HepG2 (cell line): ENCODE results near the gene KRT6B. TPM values are rescaled to one million over a fixed set of nuclear protein-coding genes. Genes with fewer than 3 reads are reported as not detected.

Experiments used
- ATAC-seq: fragments of 200-7000 bp; cut with Tn5 transposase; 3 replicates; pipeline ENCODE4 v1.9.1; 2020; ENCODE audit warnings: mild to moderate bottlenecking, moderate library complexity
- BruUV-seq: library from RNA; stranded (reverse); fragments of 400-500 nt; replicated peaks from 2 replicates; lab custom pipeline; 2021; lab: Mats Ljungman, UMichigan
- CTCF ChIA-PET: fragments of 300-600 bp; formaldehyde crosslinking; extraction: SDS; loops from one replicate; lab custom pipeline; 2021; ENCODE audit warnings: low total read pairs, inconsistent platforms, low intra/inter-chr PET ratio; lab: Yijun Ruan, JAX
- POLR2A ChIA-PET: fragments of 350-600 bp; sonication (Branson Sonifier 250); formaldehyde crosslinking; loops from one replicate; lab custom pipeline; 2020; ENCODE audit warnings: antibody characterized with exemption, inconsistent platforms; lab: Yijun Ruan, JAX
- DNase-seq: peaks from one replicate; pipeline ENCODE4 v3.0.0-alpha.2; 2015; ENCODE audit warnings: low spot score
- FAIRE-seq: peaks from 3 replicates; lab custom pipeline; 2011; peaks lifted over from hg19 to GRCh38; lab: Jason Lieb, UNC
- H2AFZ ChIP-seq: one replicate; pipeline ENCODE4 v1.6.1; 2011; ENCODE audit warnings: low read length, inconsistent platforms
- H3K27ac ChIP-seq: fragments of 300-600 bp; 3 replicates; pipeline ENCODE4 v1.8.0; 2011; ENCODE audit warnings: mixed run types, mild to moderate bottlenecking, mixed read lengths, low read length, inconsistent platforms; ENCODE audit not compliant: insufficient read depth; ENCODE audit errors: extremely low read length
- H3K27me3 ChIP-seq, 2 experiments: fragments of 200-600 bp in 1 of 2; 2 replicates in 1 of 2; 3 replicates in 1 of 2; pipeline versions ENCODE4 v1.6.0 to v1.8.0; 2011; ENCODE audit warnings: low read length in 2 of 2, mild to moderate bottlenecking in 2 of 2, moderate library complexity in 2 of 2, inconsistent platforms in 1 of 2; ENCODE audit not compliant: insufficient read depth in 2 of 2, control insufficient read depth in 1 of 2
- H3K36me3 ChIP-seq, 2 experiments: fragments of 200-600 bp in 1 of 2; replicated peaks in 1 of 2; 2 replicates in 1 of 2; 3 replicates in 1 of 2; pipeline versions ENCODE4 v1.5.1 to v1.8.0; 2011; ENCODE audit warnings: low read length in 2 of 2, inconsistent platforms in 1 of 2; ENCODE audit not compliant: insufficient read depth in 2 of 2, control insufficient read depth in 1 of 2
- H3K4me1 ChIP-seq: 2 replicates; pipeline ENCODE4 v1.5.1; 2012; ENCODE audit warnings: low read length, inconsistent platforms; ENCODE audit not compliant: insufficient read depth
- H3K4me2 ChIP-seq: 2 replicates; pipeline ENCODE4 v1.6.0; 2011; ENCODE audit warnings: low read depth, low read length, inconsistent platforms
- H3K4me3 ChIP-seq, 3 experiments: fragments of 200-600 bp in 1 of 3; sonication (generic), shearing (Covaris generic) in 1 of 3; replicated peaks in 1 of 3; 2 replicates each; pipeline ENCODE4 v1.5.1; 2011 to 2016; ENCODE audit warnings: low read length in 3 of 3, inconsistent platforms in 2 of 3, low read depth in 2 of 3, mild to moderate bottlenecking in 2 of 3, control low read depth in 1 of 3, mixed read lengths in 1 of 3; ENCODE audit not compliant: insufficient read depth in 1 of 3
- H3K79me2 ChIP-seq: one replicate; pipeline ENCODE4 v1.6.1; 2011; ENCODE audit warnings: low read length, inconsistent platforms; ENCODE audit not compliant: insufficient read depth
- H3K9ac ChIP-seq: 2 replicates; pipeline ENCODE4 v1.6.0; 2011; ENCODE audit warnings: mild to moderate bottlenecking, low read depth, low read length, inconsistent platforms; ENCODE audit not compliant: insufficient read depth
- H3K9me3 ChIP-seq: 2 replicates; pipeline ENCODE4 v1.5.1; 2012; ENCODE audit warnings: mild to moderate bottlenecking, low read length
- H4K20me1 ChIP-seq: 2 replicates; pipeline ENCODE4 v1.6.0; 2011; ENCODE audit warnings: inconsistent platforms, mild to moderate bottlenecking, low read length, moderate library complexity; ENCODE audit not compliant: insufficient read depth
- ARNTL ChIP-seq: sonication (generic); formaldehyde crosslinking; IDR thresholded peaks from 2 replicates; pipeline ENCODE4 v1.4.0; 2020; ENCODE audit warnings: mild to moderate bottlenecking, missing genetic modification reagents
- CREBL2 ChIP-seq: sonication (generic); formaldehyde crosslinking; IDR thresholded peaks from 2 replicates; pipeline ENCODE4 v1.8.1; 2023; ENCODE audit warnings: missing genetic modification reagents, mild to moderate bottlenecking, borderline replicate concordance
- CSRNP2 ChIP-seq: sonication (generic); formaldehyde crosslinking; conservative IDR thresholded peaks from 2 replicates; pipeline ENCODE4 v1.8.0; 2022; ENCODE audit warnings: low read depth, missing genetic modification reagents
- E2F2 ChIP-seq: sonication (generic); formaldehyde crosslinking; IDR thresholded peaks from 2 replicates; pipeline ENCODE4 v1.4.0; 2020; ENCODE audit warnings: missing genetic modification reagents, borderline replicate concordance
- FOXO1 ChIP-seq: sonication (generic); formaldehyde crosslinking; IDR thresholded peaks from 2 replicates; pipeline ENCODE4 v1.4.0; 2020; ENCODE audit warnings: missing genetic modification reagents
- MED1 ChIP-seq: sonication (generic); formaldehyde crosslinking; IDR thresholded peaks from 2 replicates; pipeline ENCODE4 v1.4.0; 2020; ENCODE audit warnings: missing genetic modification reagents
- MIER2 ChIP-seq: IDR thresholded peaks from 2 replicates; pipeline ENCODE4 v1.6.1; 2016; ENCODE audit warnings: missing biosample characterization, missing genetic modification reagents
- NCOR1 ChIP-seq: fragments of 200-600 bp; sonication (generic); IDR thresholded peaks from 2 replicates; pipeline ENCODE4 v1.7.0; 2017; ENCODE audit warnings: antibody characterized with exemption, low read length, borderline replicate concordance
- NFE2L2 ChIP-seq: fragments of 150-350 bp; IDR thresholded peaks from 2 replicates; pipeline ENCODE4 v1.6.1; 2014; ENCODE audit warnings: low read length
- NR3C1 ChIP-seq: sonication (generic); formaldehyde crosslinking; IDR thresholded peaks from 2 replicates; pipeline ENCODE4 v1.4.0; 2020; ENCODE audit warnings: missing genetic modification reagents
- NRL ChIP-seq: sonication (generic); formaldehyde crosslinking; IDR thresholded peaks from 2 replicates; pipeline ENCODE4 v1.5.0; 2020; ENCODE audit warnings: missing genetic modification reagents, mild to moderate bottlenecking, moderate library complexity, borderline replicate concordance
- SETDB1 ChIP-seq: sonication (generic); formaldehyde crosslinking; IDR thresholded peaks from 2 replicates; pipeline ENCODE4 v1.5.1; 2020; ENCODE audit warnings: missing genetic modification reagents, mild to moderate bottlenecking, borderline replicate concordance
- TEAD2 ChIP-seq: sonication (generic); formaldehyde crosslinking; IDR thresholded peaks from 2 replicates; pipeline ENCODE4 v1.9.0; 2021; ENCODE audit warnings: missing genetic modification reagents
- TGIF2 ChIP-seq: IDR thresholded peaks from 2 replicates; pipeline ENCODE4 v1.6.1; 2016; ENCODE audit warnings: control low read depth, missing compliant biosample characterization
- XRCC5 ChIP-seq: fragments of 200-400 bp; formaldehyde crosslinking; optimal IDR thresholded peaks from 2 replicates; pipeline ENCODE3; 2017; ENCODE audit warnings: mild to moderate bottlenecking, low read length
- YEATS2 ChIP-seq: sonication (generic); formaldehyde crosslinking; IDR thresholded peaks from 2 replicates; pipeline ENCODE4 v1.4.0; 2020; ENCODE audit warnings: missing genetic modification reagents, borderline replicate concordance
- ZMYM3 ChIP-seq: sonication (generic); formaldehyde crosslinking; IDR thresholded peaks from 2 replicates; pipeline ENCODE4 v1.5.1; 2020; ENCODE audit warnings: mild to moderate bottlenecking, missing genetic modification reagents
- ZNF138 ChIP-seq: sonication (generic); formaldehyde crosslinking; IDR thresholded peaks from 2 replicates; pipeline ENCODE4 v1.5.0; 2020; ENCODE audit warnings: mild to moderate bottlenecking, low read depth, missing genetic modification reagents
- ZNF232 ChIP-seq: sonication (generic); formaldehyde crosslinking; IDR thresholded peaks from 2 replicates; pipeline ENCODE4 v1.4.0; 2020; ENCODE audit warnings: missing genetic modification reagents, borderline replicate concordance
- ZNF317 ChIP-seq: sonication (generic); formaldehyde crosslinking; IDR thresholded peaks from 2 replicates; pipeline ENCODE4 v1.5.0; 2020; ENCODE audit warnings: mild to moderate bottlenecking, missing genetic modification reagents
- ZNF790 ChIP-seq: sonication (generic); formaldehyde crosslinking; IDR thresholded peaks from 2 replicates; pipeline ENCODE4 v1.8.0; 2022; ENCODE audit warnings: missing genetic modification reagents, mild to moderate bottlenecking, borderline replicate concordance
- WGBS: methylation state at CpG from one replicate; pipeline ENCODE4 v1.1.6; 2017; ENCODE audit warnings: low lambda C conversion rate; 5-methylcytosine and 5-hydroxymethylcytosine counted together
- in situ Hi-C: cut with HindIII; loops from 2 replicates; pipeline ENCODE4 v1.10.0; 2017; ENCODE audit warnings: low pct_unique_long_range_greater_than_20kb; ENCODE audit not compliant: extremely low pct_ligation_motif_present
- intact Hi-C: fragments of 100-400 bp; cut with micrococcal nuclease; formaldehyde crosslinking; loops from one replicate; pipeline ENCODE4 v1.10.0; 2022; ENCODE audit not compliant: unreplicated experiment
- polyA plus RNA-seq, 8 experiments: library from polyadenylated mRNA; depleted of rRNA in 3 of 8; stranded (reverse) in 7 of 8; unstranded in 1 of 8; fragments of >200 nt; fragmentation: Illumina TruSeq in 4 of 8; extraction: Trizol in 4 of 8; gene quantifications; 2 replicates each; pipeline versions ENCODE4 v1.2.1 to v1.2.3, GENCODE V29; 2011 to 2016; ENCODE audit warnings: low read depth in 4 of 8, missing spikeins in 1 of 8, mixed read lengths in 1 of 8; ENCODE audit not compliant: insufficient read depth in 1 of 8
- total RNA-seq, 5 experiments: library from RNA; depleted of rRNA; stranded (reverse); fragments of >200 nt; fragmentation: Illumina TruSeq; extraction: Trizol; gene quantifications; 2 replicates each; pipeline ENCODE4 v1.2.3, GENCODE V29; 2016; ENCODE audit warnings: low read depth in 1 of 5

KRT6B gene
- total and polyA plus RNA-seq, 2 of the 13 experiments (the other 11 are each of a cell fraction or from before 2014, with no cell fraction given): not detected

GRCh38 chr12:52437508-52437907 lies 14.4 kb downstream of the KRT6B start (continued):
- TF ChIP-seq CSRNP2 (CRISPR knock-in tag) (no peak), E2F2 (CRISPR knock-in tag) (no peak), NCOR1 (no peak)

GRCh38 chr12:52436828-52437474 lies 15.0 kb downstream of the KRT6B start:
- Histone ChIP-seq H3K36me3 (no peaks in the 10 kb centered on the region), H2AFZ (no peak overlapping the region), H3K27me3 (peaks cover 3 to 4% of the 10 kb centered on the region in 2 experiments; a peak in 2 of 5 replicates), H3K4me2 (no peak overlapping the region), H4K20me1 (no peaks in the 10 kb centered on the region), H3K9ac (no peak overlapping the region), H3K9me3 (no peaks in the 10 kb centered on the region), H3K79me2 (no peaks in the 10 kb centered on the region), H3K4me1 (peaks cover 13% of the 10 kb centered on the region), H3K4me3 (no peak overlapping the region), H3K27ac (no peak overlapping the region)
- POLR2A ChIA-PET: no interaction called here
- 18% methylated on average over 9 of the region's 9 CpGs for WGBS
- no peak for TF ChIP-seq ARNTL (CRISPR knock-in tag)
- TF ChIP-seq ZNF138 (CRISPR knock-in tag): no peak
- no peak for TF ChIP-seq MED1 (CRISPR knock-in tag)
- no peak for TF ChIP-seq CREBL2
- no peak for TF ChIP-seq ZNF317 (CRISPR knock-in tag)
- no peak for TF ChIP-seq FOXO1 (CRISPR knock-in tag)
- no peak for TF ChIP-seq TGIF2
- no peak for TF ChIP-seq NR3C1
- no peak for TF ChIP-seq ZNF232 (CRISPR knock-in tag)
- no peak for TF ChIP-seq NRL (CRISPR knock-in tag)
- TF ChIP-seq MIER2 (CRISPR knock-in tag): no peak
- TF ChIP-seq NFE2L2: no peak
- no peak for TF ChIP-seq XRCC5
- TF ChIP-seq ZNF790 (CRISPR knock-in tag): no peak
- TF ChIP-seq ZMYM3 (CRISPR knock-in tag): no peak
- no peak for TF ChIP-seq YEATS2 (CRISPR knock-in tag)
- no peak for TF ChIP-seq TEAD2 (CRISPR knock-in tag)
- TF ChIP-seq SETDB1 (CRISPR knock-in tag): no peak
- no peak for FAIRE-seq
- BruUV-seq: no TSS peak
- ATAC-seq: no peak
- no peak for DNase-seq
- CTCF ChIA-PET: no interaction called here
- intact Hi-C loops: no loop called here
- in situ Hi-C loops: no loop called here
